Mammary epithelial cell (primary cell): ENCODE measurements around the gene SLC35E1.

Experiments used
- CTCF ChIP-seq, 2 donors: IDR thresholded peaks in 1 of 2; conservative IDR thresholded peaks in 1 of 2; 2 replicates each; pipeline ENCODE4 v1.5.1; 2011 to 2012; ENCODE audit warnings: inconsistent platforms in 2 of 2, low read length in 2 of 2, mild to moderate bottlenecking in 2 of 2, control low read depth in 1 of 2, low read depth in 1 of 2; ENCODE audit not compliant: insufficient read depth in 1 of 2; ENCODE audit errors: extremely low read depth in 1 of 2
- EZH2 ChIP-seq: IDR thresholded peaks from 2 replicates; pipeline ENCODE4 v1.6.1; 2012; ENCODE audit warnings: low read length, inconsistent platforms, borderline replicate concordance

GRCh38 chr19:16601378-16602052 lies 29.3 kb upstream of the SLC35E1 start:
- TF ChIP-seq CTCF (conservative IDR thresholded peaks at IDR 0.05 in 1 of 2, IDR thresholded peaks at IDR 0.05 in 1 of 2; ENCODE audit: extremely low read depth in 1 of 2, insufficient read depth in 1 of 2, low read depth in 1 of 2, low read length in 2 of 2): no peak
- no peak for TF ChIP-seq EZH2
